ENCODE data around the gene RGL2. TPM values are rescaled to one million over a fixed set of nuclear protein-coding genes. Genes with fewer than 3 reads are reported as not detected.

RGL2 gene
- total RNA-seq, 1 donor from 2014 or later: 16.3 TPM

DNA sequence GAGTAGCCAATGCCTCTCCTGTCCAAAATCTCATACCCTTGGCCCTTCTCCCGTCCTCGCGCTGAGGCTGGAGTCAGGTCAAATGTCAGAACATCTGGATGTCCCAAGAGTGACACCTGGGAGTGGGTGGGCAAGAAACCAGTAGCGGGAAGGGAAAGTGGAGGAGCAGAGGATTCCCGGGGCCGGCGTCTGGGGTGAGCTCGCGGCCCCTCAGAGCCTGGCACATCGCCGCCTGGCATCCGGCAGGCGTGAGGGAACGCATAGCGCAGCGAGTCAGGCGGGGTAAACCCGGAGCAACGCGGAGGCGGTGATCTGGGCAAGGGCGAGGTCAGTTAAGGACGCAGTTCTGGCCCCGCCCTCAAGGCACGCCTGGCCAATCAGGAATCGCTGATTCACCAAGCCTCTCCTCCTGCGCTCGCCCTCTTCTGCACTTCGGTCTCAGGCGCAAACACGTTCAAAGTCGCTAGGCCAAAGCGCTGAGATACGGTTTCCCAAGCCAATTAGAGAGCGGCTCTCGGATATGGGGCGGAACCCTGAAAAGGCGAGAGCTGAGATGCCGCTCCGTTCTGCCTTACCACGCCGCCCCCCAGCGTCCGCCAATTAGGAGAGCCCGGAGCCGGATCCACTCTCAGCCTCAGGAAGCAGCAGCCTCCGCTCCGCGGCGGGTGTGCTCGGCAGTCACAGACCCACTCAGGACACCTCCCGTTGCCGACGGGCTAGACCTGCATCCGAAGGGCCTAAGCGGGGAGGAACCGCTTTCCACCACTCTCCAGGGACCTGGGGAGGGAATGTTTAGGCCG lies 49.6 kb downstream of the RGL2 start:
- DNase-seq (ENCODE audit: low spot score in 2 of 2): peak; percentile 77 to 88
- FAIRE-seq: peak; percentile 84

DNA sequence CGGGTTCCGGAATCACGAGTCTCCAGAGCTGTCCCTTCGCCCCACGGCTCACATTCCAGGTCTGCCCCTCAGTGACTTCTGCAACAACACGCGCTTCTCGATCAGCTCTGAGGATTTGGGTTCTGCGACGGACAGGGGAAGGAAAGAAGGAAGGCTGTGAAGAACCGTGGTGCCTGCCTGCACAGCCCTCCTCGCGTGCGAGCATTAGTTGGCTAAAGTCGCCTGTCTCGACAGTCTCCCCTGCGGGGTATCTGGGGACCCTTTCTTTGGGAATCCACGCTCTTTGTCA lies 50.2 kb downstream of the RGL2 start:
- FAIRE-seq (no peak), DNase-seq (ENCODE audit: low spot score in 2 of 2) (no peak)

DNA sequence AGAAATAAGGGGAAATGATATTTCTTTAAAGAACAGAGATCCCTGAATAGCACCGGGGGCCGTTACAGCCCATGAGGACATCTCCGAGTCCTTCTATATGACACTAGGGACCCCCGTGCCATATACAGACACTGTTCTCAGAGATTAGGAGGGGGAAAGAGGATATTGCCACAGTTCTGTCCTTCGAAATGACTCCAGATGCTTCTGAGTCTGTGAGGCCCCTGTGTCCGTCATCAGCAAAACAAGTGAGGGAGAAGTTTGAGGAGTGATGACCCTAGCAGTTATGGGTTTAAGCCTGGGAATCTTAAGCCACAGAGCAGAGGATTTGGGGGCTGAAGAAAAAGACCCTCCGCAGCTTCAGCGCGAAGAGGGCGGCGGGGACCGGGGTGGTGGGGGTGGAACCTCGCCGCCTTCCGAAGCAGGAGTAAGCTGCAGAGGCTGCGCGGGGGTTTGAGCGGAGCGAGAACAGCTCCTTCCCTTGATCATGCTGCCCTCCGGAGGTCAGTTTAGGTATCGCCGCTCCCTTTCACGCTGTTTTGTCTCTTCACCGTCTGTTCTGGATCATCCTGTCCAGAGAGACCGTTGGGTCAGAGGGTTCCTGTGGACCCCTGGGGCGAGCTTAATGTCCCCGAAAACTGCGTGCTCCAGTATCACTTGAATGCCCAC lies 50.6 kb downstream of the RGL2 start:
- DNase-seq (ENCODE audit: low spot score in 2 of 2): peak; percentile 60 to 70
- FAIRE-seq: no peak

DNA sequence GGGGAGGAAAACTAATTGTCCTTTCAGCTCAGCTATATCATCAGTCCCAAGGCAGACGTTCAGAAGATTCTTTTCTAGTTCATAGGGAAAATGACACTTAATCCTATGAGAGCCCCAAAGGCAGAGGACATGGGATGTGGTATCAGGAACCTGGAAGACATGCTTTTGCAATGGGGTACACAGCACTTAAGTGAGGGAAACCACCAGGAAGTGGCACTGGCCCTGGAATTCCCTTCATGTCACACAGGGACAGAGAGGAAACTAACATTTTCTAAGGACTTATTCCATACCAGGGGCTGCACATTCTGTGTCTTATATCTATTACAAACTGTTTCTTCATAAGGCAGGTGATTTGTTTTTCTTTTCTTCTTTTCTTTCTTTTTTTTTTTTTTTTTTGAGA lies 55.3 kb downstream of the RGL2 start:
- DNase-seq (ENCODE audit: low spot score in 2 of 2): no peak
- FAIRE-seq: no peak

DNA sequence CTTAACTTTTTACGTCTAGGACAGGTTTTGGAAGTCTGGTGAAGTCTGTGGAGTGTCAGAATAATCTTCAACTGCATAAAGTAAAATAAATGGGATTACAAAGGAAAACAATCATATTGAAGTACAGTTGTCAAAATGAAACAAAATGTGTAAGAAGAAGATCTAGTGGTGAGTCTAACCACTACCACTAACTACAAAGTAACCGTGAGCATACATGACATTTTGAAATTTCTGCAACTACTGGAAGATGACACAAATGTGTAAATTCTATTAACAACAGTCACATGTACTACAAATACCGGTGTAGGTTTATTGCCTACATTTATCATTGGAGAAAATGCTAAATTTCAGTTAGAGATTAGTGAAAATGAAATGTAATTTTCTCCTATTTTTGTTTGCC lies 56.8 kb downstream of the RGL2 start:
- no peak for DNase-seq (ENCODE audit: low spot score in 2 of 2)
- no peak for FAIRE-seq

Other genes with a start within 250 kb of the RGL2 start
- 1.6 TPM for gene HLA-DPA1, start 225.3 kb downstream of the RGL2 start, total RNA-seq
- gene HLA-DPB1, start 223.0 kb downstream of the RGL2 start, total RNA-seq: 2.4 TPM
- gene COL11A2, start 106.5 kb downstream of the RGL2 start, total RNA-seq: 1.2 TPM
- gene RXRB, start 98.3 kb downstream of the RGL2 start, total RNA-seq: 23.2 TPM
- gene SLC39A7, start 98.1 kb downstream of the RGL2 start, total RNA-seq: 36.3 TPM
- 3.3 TPM for gene HSD17B8, start 94.3 kb downstream of the RGL2 start, total RNA-seq
- 24.5 TPM for gene RING1, start 90.4 kb downstream of the RGL2 start, total RNA-seq
- gene VPS52, start 27.1 kb downstream of the RGL2 start, total RNA-seq: 24.9 TPM
- gene RPS18, start 26.9 kb downstream of the RGL2 start, total RNA-seq: 4,003 TPM
- 9.0 TPM for gene B3GALT4, start 21.8 kb downstream of the RGL2 start, total RNA-seq
- 42.4 TPM for gene WDR46, start 9.7 kb downstream of the RGL2 start, total RNA-seq
- gene PFDN6, start 9.3 kb downstream of the RGL2 start, total RNA-seq: 31.0 TPM
- 10.2 TPM for gene TAPBP, start 15.1 kb upstream of the RGL2 start, total RNA-seq
- gene ZBTB22, start 18.8 kb upstream of the RGL2 start, total RNA-seq: 27.3 TPM
- gene DAXX, start 24.0 kb upstream of the RGL2 start, total RNA-seq: 22.8 TPM
- gene KIFC1, start 92.9 kb upstream of the RGL2 start, total RNA-seq: 4.1 TPM
- gene PHF1, start 112.1 kb upstream of the RGL2 start, total RNA-seq: 16.3 TPM
- gene CUTA, start 119.2 kb upstream of the RGL2 start, total RNA-seq: 84.8 TPM
- 35.1 TPM for gene SYNGAP1, start 121.1 kb upstream of the RGL2 start, total RNA-seq
- gene ZBTB9, start 155.6 kb upstream of the RGL2 start, total RNA-seq: 9.0 TPM